ENCODE data around the gene ZNF333.
"Not testable (repeated sequence)": the region's sequence is repeated elsewhere in the genome, so short reads cannot be mapped to it uniquely, and the experiment has no call there.

Gene ZNF333

DNA sequence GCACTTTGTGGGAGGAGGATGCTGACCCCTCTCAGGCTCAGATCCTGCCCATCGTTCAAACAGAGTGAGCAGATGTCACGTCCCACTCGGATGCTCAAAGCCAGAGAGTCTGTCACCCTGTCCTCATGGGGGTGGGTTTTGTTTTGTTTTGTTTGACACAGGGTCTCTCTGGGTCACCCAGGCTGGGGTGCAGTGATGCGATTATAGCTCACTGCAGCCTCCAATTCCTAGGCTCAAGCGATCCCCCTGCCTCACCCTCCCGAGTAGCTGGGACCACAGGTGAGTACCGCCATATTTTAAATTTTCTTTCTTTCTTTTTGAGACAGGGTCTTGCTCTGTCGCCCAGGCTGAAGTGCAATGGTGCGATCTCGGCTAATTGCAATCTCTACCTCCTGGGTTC is 84.5 kb downstream of the ZNF333 start:
- TF ChIP-seq, protein P1, sequence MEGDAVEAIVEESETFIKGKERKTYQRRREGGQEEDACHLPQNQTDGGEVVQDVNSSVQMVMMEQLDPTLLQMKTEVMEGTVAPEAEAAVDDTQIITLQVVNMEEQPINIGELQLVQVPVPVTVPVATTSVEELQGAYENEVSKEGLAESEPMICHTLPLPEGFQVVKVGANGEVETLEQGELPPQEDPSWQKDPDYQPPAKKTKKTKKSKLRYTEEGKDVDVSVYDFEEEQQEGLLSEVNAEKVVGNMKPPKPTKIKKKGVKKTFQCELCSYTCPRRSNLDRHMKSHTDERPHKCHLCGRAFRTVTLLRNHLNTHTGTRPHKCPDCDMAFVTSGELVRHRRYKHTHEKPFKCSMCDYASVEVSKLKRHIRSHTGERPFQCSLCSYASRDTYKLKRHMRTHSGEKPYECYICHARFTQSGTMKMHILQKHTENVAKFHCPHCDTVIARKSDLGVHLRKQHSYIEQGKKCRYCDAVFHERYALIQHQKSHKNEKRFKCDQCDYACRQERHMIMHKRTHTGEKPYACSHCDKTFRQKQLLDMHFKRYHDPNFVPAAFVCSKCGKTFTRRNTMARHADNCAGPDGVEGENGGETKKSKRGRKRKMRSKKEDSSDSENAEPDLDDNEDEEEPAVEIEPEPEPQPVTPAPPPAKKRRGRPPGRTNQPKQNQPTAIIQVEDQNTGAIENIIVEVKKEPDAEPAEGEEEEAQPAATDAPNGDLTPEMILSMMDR (IDR thresholded peaks at IDR 0.05; ENCODE audit: insufficient read depth, missing control alignments), result no peak
- FAIRE-seq (no peak), DNase-seq (ENCODE audit: insufficient read length, low spot score) (no peak)

GRCh38 chr19:14775326-14775725 is 85.5 kb downstream of the ZNF333 start:
- FAIRE-seq; DNase-seq (ENCODE audit: insufficient read length, low spot score): not testable (repeated sequence)

DNA sequence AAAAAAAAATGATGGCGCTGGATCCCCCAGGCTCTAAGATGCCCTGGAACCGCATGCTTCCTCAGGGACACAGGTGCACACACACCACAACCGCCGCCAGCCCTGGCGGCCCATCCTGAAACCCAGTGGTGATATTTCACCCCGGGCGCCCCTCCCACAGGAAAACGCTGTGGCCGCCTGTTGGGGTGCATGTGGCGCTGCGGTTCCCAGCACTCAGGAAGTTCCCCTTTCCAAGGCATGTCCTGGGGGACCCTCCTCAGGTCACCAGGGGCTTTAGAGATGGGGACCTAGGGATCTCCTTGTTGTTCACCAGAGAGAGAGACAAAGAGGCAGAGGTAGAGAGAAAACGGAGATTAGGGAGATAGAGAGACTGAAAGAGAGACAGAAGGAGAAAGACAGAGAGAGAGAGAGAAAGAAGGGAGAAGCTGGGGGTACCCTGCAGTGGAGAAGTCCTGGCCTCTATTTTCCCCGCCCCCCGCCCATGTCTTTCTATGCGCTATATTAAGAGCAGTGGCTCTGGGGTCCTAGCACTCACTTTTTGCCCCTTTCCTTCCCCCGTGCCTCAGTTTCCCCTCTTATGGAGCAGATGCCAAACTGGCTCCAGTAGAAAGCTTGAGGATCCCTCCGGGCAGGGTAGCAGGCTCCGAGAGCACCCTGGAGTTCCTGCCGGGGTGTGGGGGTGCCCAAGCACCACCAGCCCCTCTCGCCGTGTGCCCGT is 86.2 kb downstream of the ZNF333 start:
- TF ChIP-seq, protein P1 (IDR thresholded peaks at IDR 0.05; ENCODE audit: insufficient read depth, missing control alignments), result no peak
- DNase-seq (ENCODE audit: insufficient read length, low spot score) (no peak), FAIRE-seq (no peak)

DNA sequence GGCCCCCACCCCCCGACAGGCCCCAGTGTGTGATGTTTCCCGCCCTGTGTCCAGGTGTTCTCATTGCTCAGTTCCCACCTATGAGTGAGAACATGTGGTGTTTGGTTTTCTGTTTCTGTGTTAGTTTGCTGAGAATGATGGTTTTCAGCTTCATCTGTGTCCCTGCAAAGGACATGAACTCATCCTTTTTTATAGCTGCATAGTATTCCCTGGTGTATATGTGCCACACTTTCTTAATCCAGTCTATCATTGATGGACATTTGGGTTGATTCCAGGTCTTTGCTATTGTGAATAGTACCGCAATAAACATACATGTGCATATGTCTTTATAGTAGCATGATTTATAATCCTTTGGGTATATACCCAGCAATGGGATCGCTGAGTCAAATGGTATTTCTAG is 87.8 kb downstream of the ZNF333 start:
- DNase-seq (ENCODE audit: insufficient read length, low spot score); FAIRE-seq: not testable (repeated sequence)

GRCh38 chr19:14778110-14778845 is 88.4 kb downstream of the ZNF333 start, which contains the start of gene ADGRE2:
Gene ADGRE2 (minus strand): TSS chr19:14778560. CDS start chr19:14776756, 1,804 bp downstream.
- not testable (repeated sequence) for FAIRE-seq; DNase-seq (ENCODE audit: insufficient read length, low spot score)

- FAIRE-seq (no peak), DNase-seq (ENCODE audit: insufficient read length, low spot score) (no peak)
Measured at GRCh38 chr19:14779151-14779550, 89.3 kb downstream of the ZNF333 start.

GRCh38 chr19:14780622-14781225 is 90.9 kb downstream of the ZNF333 start:
- FAIRE-seq; DNase-seq (ENCODE audit: insufficient read length, low spot score): not testable (repeated sequence)

More at GRCh38 chr19:14779151-14779550, 89.3 kb downstream of the ZNF333 start:
- TF ChIP-seq, protein P1 (IDR thresholded peaks at IDR 0.05; ENCODE audit: insufficient read depth, missing control alignments), result no peak

DNA sequence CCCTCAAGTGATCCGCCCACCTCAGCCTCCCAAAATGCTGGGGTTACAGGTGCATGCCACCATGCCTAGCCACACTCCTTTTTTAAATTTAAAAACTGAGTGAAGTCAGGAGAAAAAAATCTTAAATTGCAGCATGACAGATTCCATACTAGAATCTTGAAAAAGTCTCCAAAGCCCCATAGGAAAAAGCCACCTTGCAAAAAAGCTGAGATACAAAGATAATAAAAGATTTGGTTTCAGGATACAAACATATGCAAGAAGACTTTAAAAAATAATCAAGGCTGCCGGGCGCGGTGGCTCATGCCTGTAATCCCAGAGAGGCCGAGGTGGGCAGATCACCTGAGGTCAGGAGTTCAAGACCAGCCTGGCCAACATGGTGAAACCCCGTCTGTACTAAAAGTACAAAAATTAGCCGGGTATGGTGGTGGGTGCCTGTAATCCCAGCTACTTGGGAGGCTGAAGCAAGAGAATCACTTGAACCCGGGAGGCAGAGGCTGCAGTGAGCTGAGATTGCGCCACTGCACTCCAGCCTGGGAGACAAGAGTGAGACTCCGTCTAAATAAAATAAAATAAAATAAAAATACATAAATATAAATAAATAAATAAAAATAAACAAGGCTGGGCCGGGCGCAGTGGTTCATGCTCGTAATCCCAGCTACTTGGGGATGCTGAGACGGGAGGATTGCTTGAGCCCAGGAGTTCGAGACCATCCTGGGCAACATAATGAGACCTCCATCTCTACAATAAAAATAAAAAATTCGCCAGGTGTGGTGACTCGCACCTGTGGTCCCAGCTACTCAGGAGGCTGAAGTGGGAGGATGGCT is 92.1 kb downstream of the ZNF333 start:
- not testable (repeated sequence) for DNase-seq (ENCODE audit: insufficient read length, low spot score); FAIRE-seq

DNA sequence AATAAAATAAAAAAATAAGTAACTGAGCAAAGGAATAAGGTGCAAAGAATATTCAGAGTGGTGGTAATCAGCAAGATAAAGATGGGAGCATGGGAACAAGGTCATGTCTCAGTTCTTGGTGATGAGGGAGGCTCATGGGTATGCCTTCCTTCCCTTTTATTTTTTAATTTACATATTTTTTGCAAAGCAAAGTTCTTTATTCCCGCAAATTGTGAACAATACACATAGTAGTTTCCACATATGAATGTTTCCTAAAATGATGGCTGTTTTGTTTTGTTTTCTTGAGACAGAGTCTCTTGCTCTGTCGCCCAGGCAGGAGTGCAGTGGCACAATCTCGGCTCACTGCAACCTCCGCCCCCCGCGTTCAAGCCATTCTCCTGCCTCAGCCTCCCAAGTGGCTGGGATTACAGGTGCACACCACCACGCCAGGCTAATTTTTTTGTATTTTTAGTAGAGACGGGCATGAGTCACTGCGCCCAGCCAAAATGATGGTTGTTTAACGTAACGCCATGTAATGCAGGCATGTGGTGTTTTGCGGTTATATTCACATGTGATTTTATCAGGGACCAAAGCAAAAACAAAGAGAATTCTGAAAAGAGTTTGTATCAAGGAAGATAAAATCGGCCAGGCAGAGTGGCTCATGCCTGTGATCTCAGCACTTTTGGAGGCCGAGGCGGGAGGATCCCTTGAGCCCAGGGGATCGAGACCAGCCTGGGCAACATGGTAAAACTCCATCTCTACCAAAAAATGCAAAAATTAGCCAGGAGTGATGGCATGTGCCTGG is 93.0 kb downstream of the ZNF333 start:
- DNase-seq (ENCODE audit: insufficient read length, low spot score) (no peak), FAIRE-seq (no peak)
- TF ChIP-seq, protein P1 (IDR thresholded peaks at IDR 0.05; ENCODE audit: insufficient read depth, missing control alignments), result no peak
